Breast epithelium (tissue), 3 donors: ENCODE measurements around the gene TNFSF13B.

Source experiments
- POLR2A ChIP-seq: fragments of 450-650 bp; IDR thresholded peaks from one replicate; pipeline ENCODE4 v1.6.1; 2016; ENCODE audit warnings: antibody characterized with exemption, mild to moderate bottlenecking, moderate library complexity
- TF ChIP-seq, protein P1 (sequence below), 3 donors: fragments of 450-650 bp; IDR thresholded peaks; one replicate each; pipeline ENCODE4 v1.5.1; 2016 to 2017; ENCODE audit warnings: antibody characterized with exemption in 3 of 3, mild to moderate bottlenecking in 3 of 3, moderate library complexity in 3 of 3

DNA sequence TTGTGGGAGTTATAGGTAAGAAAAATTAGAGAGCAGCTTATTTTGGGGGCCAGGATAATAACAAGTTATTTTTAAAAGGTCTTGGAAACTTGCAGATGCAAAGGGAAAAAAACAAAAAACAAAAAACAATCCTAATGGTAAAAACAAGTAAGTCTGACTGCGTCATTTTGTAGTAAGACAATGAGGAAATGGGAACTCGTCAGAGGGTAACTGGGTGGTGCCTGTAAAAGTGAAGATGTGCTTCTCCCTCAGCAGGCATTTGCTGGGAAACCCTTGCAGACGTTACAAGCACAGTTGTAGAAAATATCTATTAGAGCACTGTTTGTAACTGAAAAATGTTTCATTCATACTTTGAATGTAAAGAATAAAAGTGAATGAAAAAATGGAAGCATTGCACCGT, 2.2 kb upstream of the TNFSF13B start:
- TF ChIP-seq POLR2A: no peak
- TF ChIP-seq, protein P1, sequence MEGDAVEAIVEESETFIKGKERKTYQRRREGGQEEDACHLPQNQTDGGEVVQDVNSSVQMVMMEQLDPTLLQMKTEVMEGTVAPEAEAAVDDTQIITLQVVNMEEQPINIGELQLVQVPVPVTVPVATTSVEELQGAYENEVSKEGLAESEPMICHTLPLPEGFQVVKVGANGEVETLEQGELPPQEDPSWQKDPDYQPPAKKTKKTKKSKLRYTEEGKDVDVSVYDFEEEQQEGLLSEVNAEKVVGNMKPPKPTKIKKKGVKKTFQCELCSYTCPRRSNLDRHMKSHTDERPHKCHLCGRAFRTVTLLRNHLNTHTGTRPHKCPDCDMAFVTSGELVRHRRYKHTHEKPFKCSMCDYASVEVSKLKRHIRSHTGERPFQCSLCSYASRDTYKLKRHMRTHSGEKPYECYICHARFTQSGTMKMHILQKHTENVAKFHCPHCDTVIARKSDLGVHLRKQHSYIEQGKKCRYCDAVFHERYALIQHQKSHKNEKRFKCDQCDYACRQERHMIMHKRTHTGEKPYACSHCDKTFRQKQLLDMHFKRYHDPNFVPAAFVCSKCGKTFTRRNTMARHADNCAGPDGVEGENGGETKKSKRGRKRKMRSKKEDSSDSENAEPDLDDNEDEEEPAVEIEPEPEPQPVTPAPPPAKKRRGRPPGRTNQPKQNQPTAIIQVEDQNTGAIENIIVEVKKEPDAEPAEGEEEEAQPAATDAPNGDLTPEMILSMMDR (IDR thresholded peaks at IDR 0.05): no peak
